Hepatocyte (in vitro differentiated cells): ENCODE measurements around the gene GPRC5C.

ENCODE experiments used
- EZH2 ChIP-seq: fragments of 200-600 bp; sonication (generic); IDR thresholded peaks from 2 replicates; pipeline ENCODE4 v1.6.1; 2016; ENCODE audit warnings: antibody characterized with exemption, mild to moderate bottlenecking, borderline replicate concordance
- EZH2phosphoT487 ChIP-seq: fragments of 200-600 bp; sonication (generic); IDR thresholded peaks from one replicate; pipeline ENCODE4 v1.6.1; 2018; ENCODE audit warnings: antibody characterized with exemption, mild to moderate bottlenecking, low read depth, moderate library complexity; ENCODE audit not compliant: unreplicated experiment, severe bottlenecking
- TF ChIP-seq, protein P1 (sequence below): fragments of 200-600 bp; sonication (generic); IDR thresholded peaks from 2 replicates; pipeline ENCODE4 v1.5.1; 2016; ENCODE audit warnings: antibody characterized with exemption, mild to moderate bottlenecking; ENCODE audit not compliant: poor library complexity

DNA sequence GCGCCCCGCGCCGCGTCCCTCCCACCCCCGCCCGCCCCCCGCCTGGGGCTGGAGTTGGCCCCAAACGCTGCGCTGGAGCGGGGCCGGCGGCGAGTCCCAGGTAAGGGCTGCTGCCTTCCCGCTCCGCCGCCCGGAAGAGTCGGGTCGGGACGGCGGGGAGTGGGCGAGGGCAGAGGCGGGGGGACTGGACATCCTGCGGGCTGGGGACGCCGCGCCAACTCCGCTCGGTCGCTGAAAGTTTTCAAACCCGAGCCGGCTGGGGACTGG, 469 bp downstream of the GPRC5C start:
- TF ChIP-seq EZH2 (no peak), EZH2phosphoT487 (no peak)
- TF ChIP-seq, protein P1, sequence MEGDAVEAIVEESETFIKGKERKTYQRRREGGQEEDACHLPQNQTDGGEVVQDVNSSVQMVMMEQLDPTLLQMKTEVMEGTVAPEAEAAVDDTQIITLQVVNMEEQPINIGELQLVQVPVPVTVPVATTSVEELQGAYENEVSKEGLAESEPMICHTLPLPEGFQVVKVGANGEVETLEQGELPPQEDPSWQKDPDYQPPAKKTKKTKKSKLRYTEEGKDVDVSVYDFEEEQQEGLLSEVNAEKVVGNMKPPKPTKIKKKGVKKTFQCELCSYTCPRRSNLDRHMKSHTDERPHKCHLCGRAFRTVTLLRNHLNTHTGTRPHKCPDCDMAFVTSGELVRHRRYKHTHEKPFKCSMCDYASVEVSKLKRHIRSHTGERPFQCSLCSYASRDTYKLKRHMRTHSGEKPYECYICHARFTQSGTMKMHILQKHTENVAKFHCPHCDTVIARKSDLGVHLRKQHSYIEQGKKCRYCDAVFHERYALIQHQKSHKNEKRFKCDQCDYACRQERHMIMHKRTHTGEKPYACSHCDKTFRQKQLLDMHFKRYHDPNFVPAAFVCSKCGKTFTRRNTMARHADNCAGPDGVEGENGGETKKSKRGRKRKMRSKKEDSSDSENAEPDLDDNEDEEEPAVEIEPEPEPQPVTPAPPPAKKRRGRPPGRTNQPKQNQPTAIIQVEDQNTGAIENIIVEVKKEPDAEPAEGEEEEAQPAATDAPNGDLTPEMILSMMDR: no peak
